ENCODE measurements around the gene PTGR3.

PTGR3 gene

GRCh38 chr18:75223687-75224347 lies 14.9 kb upstream of the PTGR3 start (continued):
- TF ChIP-seq CTCF (tag by site-specific recombination; IDR thresholded peaks at IDR 0.05) (no peak), MYNN (tag by site-specific recombination; IDR thresholded peaks at IDR 0.05; ENCODE audit: borderline replicate concordance) (no peak), RBAK (tag by site-specific recombination; IDR thresholded peaks at IDR 0.05) (no peak), ZNF777 (tag by site-specific recombination; IDR thresholded peaks at IDR 0.05; ENCODE audit: borderline replicate concordance) (no peak), ZFP41 (tag by site-specific recombination; IDR thresholded peaks at IDR 0.05; ENCODE audit: borderline replicate concordance) (no peak), ZNF76 (tag by site-specific recombination; IDR thresholded peaks at IDR 0.05; ENCODE audit: borderline replicate concordance, low read depth) (no peak), ZSCAN5A (tag by site-specific recombination; IDR thresholded peaks at IDR 0.05) (no peak), ZNF747 (tag by site-specific recombination; IDR thresholded peaks at IDR 0.05) (no peak), ZNF621 (tag by site-specific recombination; IDR thresholded peaks at IDR 0.05) (no peak), ZNF707 (tag by site-specific recombination; IDR thresholded peaks at IDR 0.05) (no peak), ZNF596 (tag by site-specific recombination; IDR thresholded peaks at IDR 0.05) (peak; percentile 7; the same call in 1 of the 2 replicates), SETDB1 (IDR thresholded peaks at IDR 0.05; ENCODE audit: insufficient read length, low read length) (no peak), ZNF629 (tag by site-specific recombination; IDR thresholded peaks at IDR 0.05) (peak; percentile 49), TCF7L2 (IDR thresholded peaks at IDR 0.05; ENCODE audit: borderline replicate concordance, low read depth, low read length) (peak; percentile 62; the same call in 1 of the 2 replicates), YY2 (tag by site-specific recombination; IDR thresholded peaks at IDR 0.05) (no peak), ZSCAN18 (tag by site-specific recombination; IDR thresholded peaks at IDR 0.05) (no peak), ZNF132 (tag by site-specific recombination; IDR thresholded peaks at IDR 0.05; ENCODE audit: borderline replicate concordance) (no peak), ZNF664 (tag by site-specific recombination; IDR thresholded peaks at IDR 0.05) (no peak), ZNF544 (tag by site-specific recombination; IDR thresholded peaks at IDR 0.05) (no peak), ZNF423 (tag by site-specific recombination; IDR thresholded peaks at IDR 0.05) (no peak), GLI4 (tag by site-specific recombination; IDR thresholded peaks at IDR 0.05) (no peak), HOXD13 (CRISPR knock-in tag; IDR thresholded peaks at IDR 0.05; ENCODE audit: borderline replicate concordance) (no peak), ZNF248 (tag by site-specific recombination; IDR thresholded peaks at IDR 0.05) (no peak), ZNF266 (tag by site-specific recombination; IDR thresholded peaks at IDR 0.05; ENCODE audit: low read depth) (no peak), ZBTB44 (tag by site-specific recombination; IDR thresholded peaks at IDR 0.05) (no peak), OSR2 (tag by site-specific recombination; IDR thresholded peaks at IDR 0.05) (0 out of 2 replicates have a peak, but pooled peaks have one; percentile 22), ZNF791 (tag by site-specific recombination; IDR thresholded peaks at IDR 0.05) (no peak), ZNF510 (tag by site-specific recombination; IDR thresholded peaks at IDR 0.05; ENCODE audit: insufficient replicate concordance) (no peak), ZNF311 (tag by site-specific recombination; IDR thresholded peaks at IDR 0.05; ENCODE audit: borderline replicate concordance) (no peak), ZNF202 (tag by site-specific recombination; IDR thresholded peaks at IDR 0.05; ENCODE audit: borderline replicate concordance) (no peak), ZNF280D (tag by site-specific recombination; IDR thresholded peaks at IDR 0.05) (no peak), ZNF837 (tag by site-specific recombination; IDR thresholded peaks at IDR 0.05) (no peak), ZNF658 (tag by site-specific recombination; IDR thresholded peaks at IDR 0.05) (no peak)
